Activated CD4-positive, alpha-beta T cell treated with anti-CD3 and anti-CD28 coated beads, Interleukin-2, amount 10 ng/mL, durations not matched to agents 24 days and 14 days (primary cell): Measurements from ENCODE around the gene EPHX1. TPM values are rescaled to one million over a fixed set of nuclear protein-coding genes. Genes with fewer than 3 reads are reported as not detected.
A peak's percentile ranks its signal among the peaks of the same experiment; 100 is the strongest.

Source experiments
- DNase-seq: peaks from one replicate; pipeline ENCODE4 v3.0.0; 2022
- H3K27ac Mint-ChIP-seq: one replicate; pipeline ENCODE4 v1.8.0; 2022; ENCODE audit warnings: mild to moderate bottlenecking, mixed read lengths
- H3K27me3 Mint-ChIP-seq: one replicate; pipeline ENCODE4 v1.8.0; 2022; ENCODE audit warnings: mixed read lengths
- H3K36me3 Mint-ChIP-seq: one replicate; pipeline ENCODE4 v1.8.0; 2022; ENCODE audit warnings: low read depth, mild to moderate bottlenecking, mixed read lengths
- H3K4me1 Mint-ChIP-seq: one replicate; pipeline ENCODE4 v1.8.0; 2021; ENCODE audit warnings: mixed read lengths
- H3K4me3 Mint-ChIP-seq: one replicate; pipeline ENCODE4 v1.8.0; 2022; ENCODE audit warnings: mild to moderate bottlenecking, moderate library complexity, mixed read lengths
- H3K9me3 Mint-ChIP-seq: one replicate; pipeline ENCODE4 v1.8.0; 2021; ENCODE audit warnings: mixed read lengths
- intact Hi-C: fragments of 100-400 bp; cut with micrococcal nuclease; formaldehyde crosslinking; loops from one replicate; pipeline ENCODE4 v1.15.1; 2023
- total RNA-seq: library from RNA; stranded (reverse); gene quantifications from 2 replicates; pipeline ENCODE4 v1.2.3, GENCODE V29; 2022

Gene EPHX1
- total RNA-seq, 1 donor from 2014 or later: 1.8 TPM

- no peaks in the 10 kb centered on the region for H3K9me3 Mint-ChIP-seq
- no peaks in the 10 kb centered on the region for H3K27me3 Mint-ChIP-seq
- intact Hi-C loops: no loop called here
- H3K4me3 Mint-ChIP-seq: no peak overlapping the region
- H3K27ac Mint-ChIP-seq: no peak overlapping the region
- peaks cover 58% of the 10 kb centered on the region for H3K36me3 Mint-ChIP-seq
- DNase-seq: no peak
- peaks cover 28% of the 10 kb centered on the region for H3K4me1 Mint-ChIP-seq
Observed at GRCh38 chr1:225862581-225862950, 52.6 kb downstream of the EPHX1 start.

- Mint-ChIP-seq H3K27me3 (no peaks in the 10 kb centered on the region), H3K4me3 (no peak overlapping the region), H3K9me3 (no peaks in the 10 kb centered on the region), H3K27ac (no peak overlapping the region), H3K36me3 (peaks cover 63% of the 10 kb centered on the region), H3K4me1 (peaks cover 31% of the 10 kb centered on the region)
- intact Hi-C loops: no loop called here
- DNase-seq: no peak
Observed at GRCh38 chr1:225863167-225863566, 53.2 kb downstream of the EPHX1 start.

GRCh38 chr1:225865514-225865913 lies 55.6 kb downstream of the EPHX1 start:
- Mint-ChIP-seq H3K27me3 (no peaks in the 10 kb centered on the region), H3K9me3 (no peaks in the 10 kb centered on the region), H3K27ac (no peak overlapping the region), H3K4me1 (peaks cover 31% of the 10 kb centered on the region), H3K36me3 (peaks cover 64% of the 10 kb centered on the region), H3K4me3 (peak overlapping the region; percentile 26)
- intact Hi-C loops: loop anchor here (5.0 kb wide), 1 partner anchor 53 kb away; the partner anchor contains the start of gene EPHX1
- no peak for DNase-seq

- Mint-ChIP-seq H3K27ac (peak overlapping the region; percentile 74), H3K4me3 (peak overlapping the region; percentile 66), H3K36me3 (peaks cover 70% of the 10 kb centered on the region), H3K9me3 (no peaks in the 10 kb centered on the region), H3K4me1 (peaks cover 31% of the 10 kb centered on the region), H3K27me3 (no peaks in the 10 kb centered on the region)
- intact Hi-C loops: loop anchor here (1.0 to 5.0 kb wide), 6 partner anchors 15 to 133 kb away; partner anchors contain the start of genes EPHX1, PYCR2, SDE2 and SRP9
- peak; percentile 89 for DNase-seq
Observed at GRCh38 chr1:225866061-225866837, 56.3 kb downstream of the EPHX1 start.

GRCh38 chr1:225866981-225867380 lies 57.1 kb downstream of the EPHX1 start:
- H3K4me1 Mint-ChIP-seq: peaks cover 34% of the 10 kb centered on the region
- peaks cover 70% of the 10 kb centered on the region for H3K36me3 Mint-ChIP-seq
- intact Hi-C loops: loop anchor here (1.0 to 5.0 kb wide), 6 partner anchors 14 to 132 kb away; partner anchors contain the start of genes EPHX1, PYCR2, SDE2 and SRP9
- H3K27me3 Mint-ChIP-seq: no peaks in the 10 kb centered on the region
- H3K9me3 Mint-ChIP-seq: no peaks in the 10 kb centered on the region
- DNase-seq: no peak
- H3K27ac Mint-ChIP-seq: no peak overlapping the region
- H3K4me3 Mint-ChIP-seq: peak overlapping the region; percentile 27

DNA sequence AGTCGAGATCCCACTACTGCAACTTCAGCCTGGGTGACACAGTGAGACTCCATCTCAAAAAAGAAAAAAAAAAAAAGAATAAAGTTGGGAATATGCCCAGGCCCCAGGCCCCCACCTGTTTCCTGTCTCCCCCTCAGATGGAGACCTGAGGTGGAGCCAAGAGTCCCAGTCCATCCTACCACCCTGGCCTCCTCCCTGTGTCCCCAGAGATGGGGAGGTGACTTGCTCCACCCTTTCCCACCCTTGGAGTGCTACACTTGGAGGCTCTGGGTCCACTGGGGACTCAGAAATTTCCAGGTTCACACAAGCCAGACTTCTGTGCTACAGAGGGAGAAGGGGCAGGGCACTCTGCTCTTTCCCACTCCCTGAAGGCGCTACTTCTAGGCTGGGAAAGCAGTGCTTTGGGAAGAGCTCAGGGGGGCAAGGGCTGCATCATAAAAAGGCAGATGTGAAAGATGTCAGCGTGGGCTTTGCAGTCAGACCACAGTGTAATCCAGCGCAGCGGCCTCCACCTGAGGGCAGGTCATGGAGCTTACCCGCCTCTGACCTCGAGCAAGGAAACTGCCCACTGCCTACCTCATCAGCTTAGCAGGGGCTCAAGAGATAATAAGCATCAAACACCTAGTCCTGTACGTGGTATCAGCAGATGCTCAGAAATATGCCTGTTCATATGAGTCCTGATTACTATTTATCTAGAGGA lies 58.9 kb downstream of the EPHX1 start:
- Mint-ChIP-seq H3K36me3 (peaks cover 71% of the 10 kb centered on the region), H3K9me3 (no peaks in the 10 kb centered on the region), H3K27ac (no peak overlapping the region), H3K27me3 (no peaks in the 10 kb centered on the region), H3K4me3 (no peak overlapping the region), H3K4me1 (peaks cover 35% of the 10 kb centered on the region)
- intact Hi-C loops: loop anchor here (5.0 kb wide), 1 partner anchor 56 kb away; the partner anchor contains the start of gene EPHX1
- DNase-seq: no peak

- DNase-seq: no peak
- peaks cover 33% of the 10 kb centered on the region for H3K4me1 Mint-ChIP-seq
- intact Hi-C loops: no loop called here
- H3K4me3 Mint-ChIP-seq: no peak overlapping the region
- H3K9me3 Mint-ChIP-seq: no peaks in the 10 kb centered on the region
- H3K27ac Mint-ChIP-seq: no peak overlapping the region
- peaks cover 65% of the 10 kb centered on the region for H3K36me3 Mint-ChIP-seq
- H3K27me3 Mint-ChIP-seq: no peaks in the 10 kb centered on the region
Observed at GRCh38 chr1:225870911-225871310, 61.0 kb downstream of the EPHX1 start.

GRCh38 chr1:225871359-225872074 lies 61.6 kb downstream of the EPHX1 start:
- Mint-ChIP-seq H3K27ac (no peak overlapping the region), H3K4me1 (peaks cover 33% of the 10 kb centered on the region), H3K9me3 (no peaks in the 10 kb centered on the region), H3K4me3 (no peak overlapping the region), H3K36me3 (peaks cover 65% of the 10 kb centered on the region), H3K27me3 (no peaks in the 10 kb centered on the region)
- DNase-seq: no peak
- intact Hi-C loops: no loop called here

GRCh38 chr1:225872075-225872430 lies 62.1 kb downstream of the EPHX1 start:
- intact Hi-C loops: no loop called here
- no peak overlapping the region for H3K27ac Mint-ChIP-seq
- H3K9me3 Mint-ChIP-seq: no peaks in the 10 kb centered on the region
- DNase-seq: no peak
- no peak overlapping the region for H3K4me3 Mint-ChIP-seq
- no peaks in the 10 kb centered on the region for H3K27me3 Mint-ChIP-seq
- H3K4me1 Mint-ChIP-seq: peaks cover 31% of the 10 kb centered on the region
- peaks cover 64% of the 10 kb centered on the region for H3K36me3 Mint-ChIP-seq

GRCh38 chr1:225873281-225873850 lies 63.4 kb downstream of the EPHX1 start:
- intact Hi-C loops: no loop called here
- Mint-ChIP-seq H3K9me3 (no peaks in the 10 kb centered on the region), H3K36me3 (peaks cover 59% of the 10 kb centered on the region), H3K4me1 (peaks cover 28% of the 10 kb centered on the region), H3K27me3 (no peaks in the 10 kb centered on the region), H3K27ac (no peak overlapping the region), H3K4me3 (no peak overlapping the region)
- DNase-seq: no peak

GRCh38 chr1:225874431-225874830 lies 64.5 kb downstream of the EPHX1 start:
- no peak overlapping the region for H3K27ac Mint-ChIP-seq
- intact Hi-C loops: no loop called here

GRCh38 chr1:225875044-225875815 lies 65.3 kb downstream of the EPHX1 start:
- H3K36me3 Mint-ChIP-seq: peaks cover 61% of the 10 kb centered on the region
- no peak overlapping the region for H3K27ac Mint-ChIP-seq
- intact Hi-C loops: no loop called here

More at GRCh38 chr1:225874431-225874830, 64.5 kb downstream of the EPHX1 start:
- no peak for DNase-seq
- Mint-ChIP-seq H3K36me3 (peaks cover 58% of the 10 kb centered on the region), H3K4me3 (no peak overlapping the region), H3K27me3 (no peaks in the 10 kb centered on the region), H3K9me3 (no peaks in the 10 kb centered on the region), H3K4me1 (peaks cover 38% of the 10 kb centered on the region)

GRCh38 chr1:225876900-225877510 lies 67.1 kb downstream of the EPHX1 start:
- Mint-ChIP-seq H3K4me3 (no peak overlapping the region), H3K27me3 (no peaks in the 10 kb centered on the region), H3K4me1 (peaks cover 56% of the 10 kb centered on the region), H3K9me3 (no peaks in the 10 kb centered on the region), H3K27ac (no peak overlapping the region), H3K36me3 (peaks cover 43% of the 10 kb centered on the region)
- DNase-seq: no peak
- intact Hi-C loops: no loop called here

More at GRCh38 chr1:225875044-225875815, 65.3 kb downstream of the EPHX1 start:
- H3K27me3 Mint-ChIP-seq: no peaks in the 10 kb centered on the region
- no peak overlapping the region for H3K4me3 Mint-ChIP-seq
- H3K9me3 Mint-ChIP-seq: no peaks in the 10 kb centered on the region
- no peak for DNase-seq
- H3K4me1 Mint-ChIP-seq: peaks cover 46% of the 10 kb centered on the region
